ENCODE measurements around the gene RND1.

GRCh38 chr12:48856379-48856778 is 9.3 kb downstream of the RND1 start:
- TF ChIP-seq POLR2A (IDR thresholded peaks at IDR 0.05; ENCODE audit: low read depth, low read length) (no peak), POLR2AphosphoS5 (IDR thresholded peaks at IDR 0.05; ENCODE audit: low read depth, low read length) (no peak), TAF1 (IDR thresholded peaks at IDR 0.05; ENCODE audit: borderline replicate concordance, low read depth, low read length) (no peak)
